A673 (cell line): ENCODE results near the gene DSCAM. TPM values are rescaled to one million over a fixed set of nuclear protein-coding genes. Genes with fewer than 3 reads are reported as not detected.

Experiments
- BruUV-seq: library from RNA; stranded (reverse); fragments of 400-500 nt; replicated peaks from 2 replicates; lab custom pipeline; 2021; lab: Mats Ljungman, UMichigan
- CTCF ChIA-PET: fragments of 300-600 bp; sonication (Branson Sonifier 250); formaldehyde crosslinking; loops from one replicate; lab custom pipeline; 2022; ENCODE audit warnings: antibody characterized with exemption; lab: Charles Lee
- POLR2A ChIA-PET: fragments of 300-600 bp; sonication (Branson Sonifier 250); formaldehyde crosslinking; loops from one replicate; lab custom pipeline; 2022; ENCODE audit warnings: antibody characterized with exemption; ENCODE audit not compliant: low non-redundant PET; lab: Charles Lee
- DNase-seq: peaks from one replicate; pipeline ENCODE4 v3.0.0-alpha.2; 2015; ENCODE audit warnings: low spot score
- H3K27ac ChIP-seq: fragments of 200-600 bp; sonication (generic); 2 replicates; pipeline ENCODE4 v1.5.1; 2016; ENCODE audit warnings: mixed run types, low read depth, mild to moderate bottlenecking, mixed read lengths, antibody characterized with exemption, low read length; ENCODE audit not compliant: poor library complexity, severe bottlenecking
- H3K27me3 ChIP-seq: fragments of 200-600 bp; sonication (generic); replicated peaks from 2 replicates; pipeline ENCODE4 v1.6.1; 2017; ENCODE audit warnings: mixed run types, low read depth, mild to moderate bottlenecking, mixed read lengths, antibody characterized with exemption, low read length; ENCODE audit not compliant: insufficient read depth, poor library complexity
- H3K36me3 ChIP-seq: fragments of 200-600 bp; sonication (generic); 2 replicates; pipeline ENCODE4 v1.6.1; 2016; ENCODE audit warnings: mixed run types, mild to moderate bottlenecking, mixed read lengths, antibody characterized with exemption, low read length; ENCODE audit not compliant: insufficient read depth, poor library complexity, severe bottlenecking
- H3K4me1 ChIP-seq: fragments of 200-600 bp; sonication (generic); 2 replicates; pipeline ENCODE4 v1.6.1; 2017; ENCODE audit warnings: mixed run types, mild to moderate bottlenecking, mixed read lengths, antibody characterized with exemption, low read length; ENCODE audit not compliant: insufficient read depth, poor library complexity, severe bottlenecking
- H3K4me3 ChIP-seq: fragments of 200-600 bp; sonication (generic); 2 replicates; pipeline ENCODE4 v1.5.1; 2016; ENCODE audit warnings: low read depth, mixed run types, mild to moderate bottlenecking, mixed read lengths, low read length; ENCODE audit not compliant: poor library complexity, severe bottlenecking
- H3K9me3 ChIP-seq: fragments of 200-600 bp; sonication (generic); 2 replicates; pipeline ENCODE4 v1.6.1; 2016; ENCODE audit warnings: mixed run types, low read depth, mild to moderate bottlenecking, mixed read lengths, antibody characterized with exemption, low read length; ENCODE audit not compliant: poor library complexity, severe bottlenecking
- EZH2 ChIP-seq: fragments of 200-600 bp; sonication (generic); IDR thresholded peaks from 2 replicates; pipeline ENCODE4 v1.6.1; 2017; ENCODE audit warnings: borderline replicate concordance, low read depth, mild to moderate bottlenecking, mixed read lengths, antibody characterized with exemption, low read length; ENCODE audit not compliant: poor library complexity, severe bottlenecking
- intact Hi-C: fragments of 100-400 bp; cut with micrococcal nuclease; formaldehyde crosslinking; loops from one replicate; pipeline ENCODE4 v1.10.0; 2022; ENCODE audit not compliant: unreplicated experiment
- total RNA-seq: library from RNA; stranded (reverse); gene quantifications from 2 replicates; pipeline ENCODE4 v1.2.3, GENCODE V29; 2021
- TF ChIP-seq, protein P1 (sequence below): fragments of 300-800, 200-600 bp; sonication (generic); conservative IDR thresholded peaks from 2 replicates; pipeline ENCODE4 v1.5.1; 2017; ENCODE audit warnings: low read depth, mild to moderate bottlenecking, antibody characterized with exemption, low read length, moderate library complexity, mixed read lengths

DSCAM gene
- total RNA-seq, 1 experiment from 2014 or later, result not detected

GRCh38 chr21:40704141-40704540, 142.8 kb downstream of the DSCAM start:
- Histone ChIP-seq H3K27ac (no peak overlapping the region), H3K9me3 (peaks cover 30% of the 10 kb centered on the region), H3K36me3 (no peaks in the 10 kb centered on the region), H3K4me1 (no peaks in the 10 kb centered on the region), H3K27me3 (no peaks in the 10 kb centered on the region), H3K4me3 (no peak overlapping the region)
- intact Hi-C loops, result no loop called here
- TF ChIP-seq, protein P1, sequence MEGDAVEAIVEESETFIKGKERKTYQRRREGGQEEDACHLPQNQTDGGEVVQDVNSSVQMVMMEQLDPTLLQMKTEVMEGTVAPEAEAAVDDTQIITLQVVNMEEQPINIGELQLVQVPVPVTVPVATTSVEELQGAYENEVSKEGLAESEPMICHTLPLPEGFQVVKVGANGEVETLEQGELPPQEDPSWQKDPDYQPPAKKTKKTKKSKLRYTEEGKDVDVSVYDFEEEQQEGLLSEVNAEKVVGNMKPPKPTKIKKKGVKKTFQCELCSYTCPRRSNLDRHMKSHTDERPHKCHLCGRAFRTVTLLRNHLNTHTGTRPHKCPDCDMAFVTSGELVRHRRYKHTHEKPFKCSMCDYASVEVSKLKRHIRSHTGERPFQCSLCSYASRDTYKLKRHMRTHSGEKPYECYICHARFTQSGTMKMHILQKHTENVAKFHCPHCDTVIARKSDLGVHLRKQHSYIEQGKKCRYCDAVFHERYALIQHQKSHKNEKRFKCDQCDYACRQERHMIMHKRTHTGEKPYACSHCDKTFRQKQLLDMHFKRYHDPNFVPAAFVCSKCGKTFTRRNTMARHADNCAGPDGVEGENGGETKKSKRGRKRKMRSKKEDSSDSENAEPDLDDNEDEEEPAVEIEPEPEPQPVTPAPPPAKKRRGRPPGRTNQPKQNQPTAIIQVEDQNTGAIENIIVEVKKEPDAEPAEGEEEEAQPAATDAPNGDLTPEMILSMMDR, result no peak
- TF ChIP-seq EZH2, result no peak
- no TSS peak for BruUV-seq
- no peak for DNase-seq
- POLR2A ChIA-PET, result no interaction called here
- CTCF ChIA-PET, result no interaction called here

DNA sequence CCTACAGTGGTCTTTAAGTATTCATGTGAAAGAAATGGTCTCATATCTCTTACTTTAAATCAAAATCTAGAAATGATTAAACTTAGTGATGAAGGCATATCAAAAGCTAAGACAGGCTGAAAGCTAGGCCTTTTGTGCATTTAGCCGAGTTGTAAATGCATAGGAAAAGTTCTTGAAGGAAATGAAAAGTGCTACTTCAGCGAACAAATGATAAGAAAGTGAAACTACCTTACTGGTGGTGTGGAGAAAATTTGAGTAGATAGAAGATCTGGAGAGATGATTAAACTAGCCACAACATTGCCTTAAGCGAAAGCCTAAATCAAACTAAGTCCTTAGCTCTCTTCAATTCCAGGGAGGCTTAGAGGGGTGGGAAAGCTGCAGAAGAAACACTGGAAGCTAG, 147.6 kb downstream of the DSCAM start:
- intact Hi-C loops, result no loop called here
- H3K9me3 ChIP-seq, result peaks cover 35% of the 10 kb centered on the region
- no peaks in the 10 kb centered on the region for H3K27me3 ChIP-seq
- no peaks in the 10 kb centered on the region for H3K4me1 ChIP-seq
- CTCF ChIA-PET, result no interaction called here
- no peak overlapping the region for H3K27ac ChIP-seq
- no TSS peak for BruUV-seq
- TF ChIP-seq, protein P1, result no peak
- no peak for TF ChIP-seq EZH2
- no peak for DNase-seq
- no peak overlapping the region for H3K4me3 ChIP-seq
- POLR2A ChIA-PET, result no interaction called here
- H3K36me3 ChIP-seq, result no peaks in the 10 kb centered on the region

DNA sequence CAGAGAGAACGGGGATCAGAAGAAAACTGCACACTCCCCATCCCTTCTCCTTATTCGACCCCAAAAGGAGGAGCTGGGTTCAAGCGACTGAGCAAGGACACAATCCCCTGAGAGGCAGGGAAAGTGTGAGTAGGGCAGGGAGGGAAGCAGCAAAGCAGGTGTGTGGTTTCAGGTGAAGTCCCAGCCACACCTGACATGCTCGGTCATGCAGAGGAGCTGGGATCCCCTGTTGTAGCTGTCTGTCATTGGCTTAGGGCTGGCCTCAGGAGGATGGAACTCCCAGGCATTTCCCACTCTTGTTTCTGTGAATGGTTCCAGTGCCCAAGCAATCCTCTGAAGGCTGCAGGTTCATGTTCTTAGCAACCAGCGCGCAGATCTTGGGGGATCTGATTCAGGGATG, 150.7 kb downstream of the DSCAM start:
- BruUV-seq, result no TSS peak
- TF ChIP-seq EZH2, result no peak
- TF ChIP-seq, protein P1, result no peak
- Histone ChIP-seq H3K4me3 (no peak overlapping the region), H3K4me1 (no peaks in the 10 kb centered on the region), H3K36me3 (no peaks in the 10 kb centered on the region), H3K27me3 (no peaks in the 10 kb centered on the region), H3K9me3 (peaks cover 23% of the 10 kb centered on the region), H3K27ac (no peak overlapping the region)
- DNase-seq, result no peak
- intact Hi-C loops, result no loop called here
- CTCF ChIA-PET, result no interaction called here
- POLR2A ChIA-PET, result no interaction called here
